Osteoblast (primary cell): ENCODE results near the gene HK2. TPM values are rescaled to one million over a fixed set of nuclear protein-coding genes. Genes with fewer than 3 reads are reported as not detected.
A peak's percentile ranks its signal among the peaks of the same experiment; 100 is the strongest.
"Not testable (repeated sequence)": the region's sequence is repeated elsewhere in the genome, so short reads cannot be mapped to it uniquely, and the experiment has no call there.

Experiments used
- DNase-seq: peaks from one replicate; pipeline ENCODE4 v3.0.0; 2011; ENCODE audit warnings: low spot score, mixed read lengths; ENCODE audit not compliant: insufficient read length; ENCODE audit errors: missing footprints
- H2AFZ ChIP-seq: 2 replicates; pipeline ENCODE4 v1.6.0; 2011; ENCODE audit warnings: mild to moderate bottlenecking, low read length
- H3K27ac ChIP-seq: 2 replicates; pipeline ENCODE4 v1.5.1; 2011; ENCODE audit warnings: mild to moderate bottlenecking, low read depth, low read length, moderate library complexity
- H3K27me3 ChIP-seq: 2 replicates; pipeline ENCODE4 v1.6.0; 2012; ENCODE audit warnings: mild to moderate bottlenecking, control low read depth, inconsistent platforms, low read length, moderate library complexity; ENCODE audit not compliant: insufficient read depth
- H3K36me3 ChIP-seq: 2 replicates; pipeline ENCODE4 v1.5.1; 2011; ENCODE audit warnings: mild to moderate bottlenecking, low read length, control low read depth, moderate library complexity; ENCODE audit not compliant: insufficient read depth
- H3K4me1 ChIP-seq: 2 replicates; pipeline ENCODE4 v1.5.1; 2011; ENCODE audit warnings: mild to moderate bottlenecking, low read length, control low read depth, moderate library complexity; ENCODE audit not compliant: insufficient read depth
- H3K4me2 ChIP-seq: 2 replicates; pipeline ENCODE4 v1.6.0; 2011; ENCODE audit warnings: mild to moderate bottlenecking, low read length; ENCODE audit not compliant: insufficient read depth
- H3K4me3 ChIP-seq: fragments of 200-600 bp; sonication (generic); 3 replicates; pipeline ENCODE4 v1.5.1; 2012; ENCODE audit warnings: mild to moderate bottlenecking, low read length, inconsistent platforms; ENCODE audit not compliant: insufficient read depth
- H3K79me2 ChIP-seq: 2 replicates; pipeline ENCODE4 v1.6.0; 2012; ENCODE audit warnings: mild to moderate bottlenecking, low read length, control low read depth, inconsistent platforms; ENCODE audit not compliant: insufficient read depth
- H3K9me3 ChIP-seq: 2 replicates; pipeline ENCODE4 v1.5.1; 2011; ENCODE audit warnings: low read depth, low read length, control low read depth
- H4K20me1 ChIP-seq: 2 replicates; pipeline ENCODE4 v1.6.0; 2012; ENCODE audit warnings: mild to moderate bottlenecking, low read length, control low read depth; ENCODE audit not compliant: insufficient read depth
- CTCF ChIP-seq: IDR thresholded peaks from 2 replicates; pipeline ENCODE4 v1.5.1; 2011; ENCODE audit warnings: mild to moderate bottlenecking, low read depth, low read length, moderate library complexity; ENCODE audit errors: extremely low read depth
- total RNA-seq: library from RNA; depleted of rRNA; stranded (reverse); fragments of >200 nt; gene quantifications from 2 replicates; pipeline ENCODE4 v1.2.3, GENCODE V29; 2012

The HK2 gene
- 74.6 and 76.4 TPM in 2 replicates for total RNA-seq

- Histone ChIP-seq H3K4me1 (peaks cover 29% of the 10 kb centered on the region), H3K36me3 (no peaks in the 10 kb centered on the region), H3K4me2 (peak within 1 kb of the TSS; percentile 97), H3K27me3 (no peaks in the 10 kb centered on the region), H3K9me3 (no peaks in the 10 kb centered on the region), H3K79me2 (peaks cover 39% of the 10 kb centered on the region), H4K20me1 (peaks cover 2% of the 10 kb centered on the region), H2AFZ (peak within 1 kb of the TSS; percentile 71), H3K27ac (peak within 1 kb of the TSS; percentile 81), H3K4me3 (peak within 1 kb of the TSS; percentile 91)
- no peak for TF ChIP-seq CTCF
- DNase-seq: peak; percentile 99
Measured at GRCh38 chr2:74833418-74834233, at the start of gene HK2. TSS of gene HK2 (plus strand) at chr2:74834127. CDS start at chr2:74834581, 454 bp downstream.

GRCh38 chr2:74789271-74789670 is 44.7 kb upstream of the HK2 start:
- H3K79me2 ChIP-seq: no peaks in the 10 kb centered on the region
- H3K27me3 ChIP-seq: no peaks in the 10 kb centered on the region
- TF ChIP-seq CTCF: no peak
- no peaks in the 10 kb centered on the region for H4K20me1 ChIP-seq
- no peaks in the 10 kb centered on the region for H3K36me3 ChIP-seq
- H3K4me3 ChIP-seq: no peak overlapping the region
- no peak overlapping the region for H3K27ac ChIP-seq
- no peaks in the 10 kb centered on the region for H3K9me3 ChIP-seq
- no peak overlapping the region for H2AFZ ChIP-seq
- no peaks in the 10 kb centered on the region for H3K4me1 ChIP-seq
- no peak overlapping the region for H3K4me2 ChIP-seq
- no peak for DNase-seq

GRCh38 chr2:74792282-74792681 is 41.6 kb upstream of the HK2 start:
- Histone ChIP-seq H3K27me3 (no peaks in the 10 kb centered on the region), H3K4me2 (no peak overlapping the region), H3K4me1 (no peaks in the 10 kb centered on the region), H3K79me2 (no peaks in the 10 kb centered on the region), H2AFZ (no peak overlapping the region), H3K27ac (no peak overlapping the region), H3K36me3 (no peaks in the 10 kb centered on the region), H3K9me3 (no peaks in the 10 kb centered on the region), H4K20me1 (no peaks in the 10 kb centered on the region), H3K4me3 (no peak overlapping the region)
- no peak for DNase-seq
- no peak for TF ChIP-seq CTCF

GRCh38 chr2:74794878-74795277 is 39.0 kb upstream of the HK2 start:
- not testable (repeated sequence) for H3K4me2 ChIP-seq, DNase-seq, H3K4me3 ChIP-seq, H3K4me1 ChIP-seq, H3K9me3 ChIP-seq, H3K36me3 ChIP-seq, H3K79me2 ChIP-seq, H3K27me3 ChIP-seq, H2AFZ ChIP-seq, H3K27ac ChIP-seq, H4K20me1 ChIP-seq
